ENCODE measurements around the gene SP3. TPM values are rescaled to one million over a fixed set of nuclear protein-coding genes. Genes with fewer than 3 reads are reported as not detected.

The SP3 gene
- polyA plus RNA-seq, 3 donors, result 44.8 to 66.2 (median 54.2) TPM

GRCh38 chr2:173963323-173963816 is 1.8 kb downstream of the SP3 start:
- WGBS (ENCODE audit: insufficient coverage), result under 1% methylated on average over 38 of the region's 44 CpGs
- peaks cover 0 to 4% (median 0%) of the 10 kb centered on the region in 7 donors for H3K9me3 Mint-ChIP-seq

GRCh38 chr2:173962583-173963110 is 2.5 kb downstream of the SP3 start:
- peaks cover 10 to 11% of the 10 kb centered on the region in 2 donors for H3K36me3 ChIP-seq (replicated peaks in 1 of 2; ENCODE audit: control insufficient read depth in 1 of 2, insufficient read depth in 2 of 2, low read length in 2 of 2)
- H3K27ac ChIP-seq (ENCODE audit: low read depth in 1 of 2, low read length in 2 of 2), result peak overlapping the region; percentile 93 to 98
- TF ChIP-seq CTCF (IDR thresholded peaks at IDR 0.05), result no peak
- intact Hi-C loops (cut with micrococcal nuclease), result loop anchor here in 1 of 2 donors (10.0 kb wide), 1 partner anchor 48 kb away; no protein-coding TSS in a partner anchor
- peak overlapping the region; percentile 98 for H3K9ac ChIP-seq (ENCODE audit: insufficient read depth, low read length, poor library complexity, severe bottlenecking)
- Mint-ChIP-seq H3K9me3 (peaks cover 0 to 4% (median 0%) of the 10 kb centered on the region in 7 donors), H3K36me3 (peaks cover 28 to 41% of the 10 kb centered on the region in 2 donors), H3K4me3 (peak overlapping the region; percentile 87), H3K4me1 (peaks cover 53% of the 10 kb centered on the region), H3K27me3 (ENCODE audit: low read depth in 3 of 3) (peaks cover 0 to 2% (median 0%) of the 10 kb centered on the region in 3 donors), H3K27ac (peak overlapping the region; percentile 92 to 99 (median 98))
- peaks cover 81% of the 10 kb centered on the region for H3K79me2 ChIP-seq (ENCODE audit: insufficient read depth, low read length)
- H2AFZ ChIP-seq (ENCODE audit: insufficient read depth, low read depth, low read length, poor library complexity, severe bottlenecking), result no peak overlapping the region
- H3K27me3 ChIP-seq (ENCODE audit: control insufficient read depth in 2 of 2, insufficient read depth in 2 of 2, low read length in 2 of 2), result no peaks in the 10 kb centered on the region
- no CpG with 5 or more reads among the region's 4 CpGs for WGBS (ENCODE audit: insufficient coverage)
- peak overlapping the region; percentile 73 to 94 (median 86) for H3K4me3 ChIP-seq (replicated peaks in 1 of 3; ENCODE audit: low read depth in 2 of 3, low read length in 3 of 3)
- peak overlapping the region; percentile 91 for H3K4me2 ChIP-seq (replicated peaks; ENCODE audit: extremely low read depth, low read length, poor library complexity, severe bottlenecking)
- peaks cover 48% of the 10 kb centered on the region for H4K20me1 ChIP-seq (ENCODE audit: insufficient read depth, low read length)
- peaks cover 47 to 65% of the 10 kb centered on the region in 2 donors for H3K4me1 ChIP-seq (ENCODE audit: control insufficient read depth in 1 of 2, insufficient read depth in 2 of 2, low read length in 2 of 2)
- DNase-seq, result no peak
- no peaks in the 10 kb centered on the region for H3K9me3 ChIP-seq (replicated peaks in 1 of 2; ENCODE audit: control insufficient read depth in 1 of 2, insufficient read depth in 1 of 2, low read length in 2 of 2)

More at GRCh38 chr2:173963323-173963816, 1.8 kb downstream of the SP3 start:
- peaks cover 41% of the 10 kb centered on the region for H4K20me1 ChIP-seq (ENCODE audit: insufficient read depth, low read length)
- peak; percentile 33 for TF ChIP-seq CTCF (IDR thresholded peaks at IDR 0.05)
- peaks cover 0 to 2% (median 0%) of the 10 kb centered on the region in 3 donors for H3K27me3 Mint-ChIP-seq (ENCODE audit: low read depth in 3 of 3)
- H3K27me3 ChIP-seq (ENCODE audit: control insufficient read depth in 2 of 2, insufficient read depth in 2 of 2, low read length in 2 of 2), result no peaks in the 10 kb centered on the region
- H3K4me1 ChIP-seq (ENCODE audit: control insufficient read depth in 1 of 2, insufficient read depth in 2 of 2, low read length in 2 of 2), result peaks cover 49 to 65% of the 10 kb centered on the region in 2 donors
- peaks cover 26 to 35% of the 10 kb centered on the region in 2 donors for H3K36me3 Mint-ChIP-seq
- H3K9ac ChIP-seq (ENCODE audit: insufficient read depth, low read length, poor library complexity, severe bottlenecking), result peak overlapping the region; percentile 98
- intact Hi-C loops (cut with micrococcal nuclease), result loop anchor here in 1 of 2 donors (10.0 kb wide), 1 partner anchor 49 kb away; no protein-coding TSS in a partner anchor
- peak; percentile 65 to 70 (median 66) for DNase-seq
- H3K36me3 ChIP-seq (replicated peaks in 1 of 2; ENCODE audit: control insufficient read depth in 1 of 2, insufficient read depth in 2 of 2, low read length in 2 of 2), result peaks cover 6 to 11% of the 10 kb centered on the region in 2 donors
- H3K4me1 Mint-ChIP-seq, result peaks cover 52% of the 10 kb centered on the region
- H3K27ac ChIP-seq (ENCODE audit: low read depth in 1 of 2, low read length in 2 of 2), result peak overlapping the region; percentile 93 to 98
- peak overlapping the region; percentile 91 for H3K4me2 ChIP-seq (replicated peaks; ENCODE audit: extremely low read depth, low read length, poor library complexity, severe bottlenecking)
- H3K9me3 ChIP-seq (replicated peaks in 1 of 2; ENCODE audit: control insufficient read depth in 1 of 2, insufficient read depth in 1 of 2, low read length in 2 of 2), result no peaks in the 10 kb centered on the region
- H3K79me2 ChIP-seq (ENCODE audit: insufficient read depth, low read length), result peaks cover 74% of the 10 kb centered on the region
- peak overlapping the region; percentile 73 to 94 (median 86) for H3K4me3 ChIP-seq (replicated peaks in 1 of 3; ENCODE audit: low read depth in 2 of 3, low read length in 3 of 3)
- H3K4me3 Mint-ChIP-seq, result peak overlapping the region; percentile 87
- H2AFZ ChIP-seq (ENCODE audit: insufficient read depth, low read depth, low read length, poor library complexity, severe bottlenecking), result no peak overlapping the region
- peak overlapping the region; percentile 93 to 99 (median 98) for H3K27ac Mint-ChIP-seq

Data from CD14-positive monocyte (primary cell).